CD4-positive, alpha-beta T cell treated with Interleukin-17A for 4 hours (primary cell): Measurements from ENCODE around the gene PHOSPHO2.
A peak's percentile ranks its signal among the peaks of the same experiment; 100 is the strongest.

ENCODE experiments used
- DNase-seq: peaks from one replicate; pipeline ENCODE4 v3.0.0-alpha.2; 2020; ENCODE audit warnings: mixed read lengths

Gene PHOSPHO2

GRCh38 chr2:169717691-169718063, 23.4 kb downstream of the PHOSPHO2 start:
- no peak for DNase-seq

- no peak for DNase-seq
Observed at GRCh38 chr2:169718930-169719504, 24.7 kb downstream of the PHOSPHO2 start.

- DNase-seq: no peak
Observed at GRCh38 chr2:169721016-169721415, 26.7 kb downstream of the PHOSPHO2 start.

GRCh38 chr2:169727065-169727464, 32.8 kb downstream of the PHOSPHO2 start:
- no peak for DNase-seq

- DNase-seq: no peak
Observed at GRCh38 chr2:169729274-169729605, 35.0 kb downstream of the PHOSPHO2 start.

GRCh38 chr2:169732075-169732474, 37.8 kb downstream of the PHOSPHO2 start:
- no peak for DNase-seq

GRCh38 chr2:169732583-169733358, 38.5 kb downstream of the PHOSPHO2 start:
- DNase-seq: no peak

GRCh38 chr2:169734169-169734847, 40.0 kb downstream of the PHOSPHO2 start:
- peak; percentile 14 for DNase-seq

GRCh38 chr2:169735623-169736022, 41.4 kb downstream of the PHOSPHO2 start:
- no peak for DNase-seq

- DNase-seq: no peak
Observed at GRCh38 chr2:169736902-169737301, 42.6 kb downstream of the PHOSPHO2 start.

- no peak for DNase-seq
Observed at GRCh38 chr2:169738566-169739229, 44.4 kb downstream of the PHOSPHO2 start.

GRCh38 chr2:169739351-169739750, 45.1 kb downstream of the PHOSPHO2 start:
- no peak for DNase-seq

GRCh38 chr2:169743549-169743948, 49.3 kb downstream of the PHOSPHO2 start:
- DNase-seq: no peak

GRCh38 chr2:169746240-169746639, 52.0 kb downstream of the PHOSPHO2 start:
- DNase-seq: no peak

- no peak for DNase-seq
Observed at GRCh38 chr2:169748319-169748718, 54.0 kb downstream of the PHOSPHO2 start.
